Glutamatergic neuron (in vitro differentiated cells): Measurements from ENCODE around the gene UNK. TPM values are rescaled to one million over a fixed set of nuclear protein-coding genes. Genes with fewer than 3 reads are reported as not detected.

Experiments used
- DNase-seq: peaks from one replicate; pipeline ENCODE4 v3.0.0; 2022
- H3K27ac Mint-ChIP-seq: one replicate; pipeline ENCODE4 v1.8.0; 2020; ENCODE audit warnings: mild to moderate bottlenecking, mixed read lengths, inconsistent platforms; ENCODE audit not compliant: unreplicated experiment
- H3K27me3 Mint-ChIP-seq: one replicate; pipeline ENCODE4 v1.8.0; 2020; ENCODE audit warnings: mild to moderate bottlenecking, moderate library complexity, mixed read lengths, inconsistent platforms; ENCODE audit not compliant: unreplicated experiment
- H3K36me3 Mint-ChIP-seq: one replicate; pipeline ENCODE4 v1.8.0; 2020; ENCODE audit warnings: mild to moderate bottlenecking, mixed read lengths, inconsistent platforms; ENCODE audit not compliant: unreplicated experiment
- H3K4me1 Mint-ChIP-seq: one replicate; pipeline ENCODE4 v1.8.0; 2020; ENCODE audit warnings: mild to moderate bottlenecking, low read depth, mixed read lengths, inconsistent platforms; ENCODE audit not compliant: unreplicated experiment
- H3K4me3 Mint-ChIP-seq: one replicate; pipeline ENCODE4 v1.8.0; 2020; ENCODE audit warnings: mild to moderate bottlenecking, mixed read lengths, inconsistent platforms; ENCODE audit not compliant: unreplicated experiment
- H3K9me3 Mint-ChIP-seq: one replicate; pipeline ENCODE4 v1.8.0; 2020; ENCODE audit warnings: mild to moderate bottlenecking, moderate library complexity, mixed read lengths, inconsistent platforms; ENCODE audit not compliant: unreplicated experiment
- total RNA-seq: library from RNA; stranded (reverse); fragmentation: NEBNext Ultra II Directional; extraction: Animal tissue kit (Norgen Biotek cat#: 25700); gene quantifications from one replicate; pipeline ENCODE4 v1.2.1, GENCODE V29; 2021; ENCODE audit not compliant: unreplicated experiment
- TF ChIP-seq, protein P1 (sequence below): fragments of 200-600 bp; sonication (generic); IDR thresholded peaks from one replicate; pipeline ENCODE4 v1.5.0; 2021; ENCODE audit not compliant: partially characterized antibody, unreplicated experiment

UNK gene
- total RNA-seq, 1 donor from 2014 or later, result 65.5 TPM

DNA sequence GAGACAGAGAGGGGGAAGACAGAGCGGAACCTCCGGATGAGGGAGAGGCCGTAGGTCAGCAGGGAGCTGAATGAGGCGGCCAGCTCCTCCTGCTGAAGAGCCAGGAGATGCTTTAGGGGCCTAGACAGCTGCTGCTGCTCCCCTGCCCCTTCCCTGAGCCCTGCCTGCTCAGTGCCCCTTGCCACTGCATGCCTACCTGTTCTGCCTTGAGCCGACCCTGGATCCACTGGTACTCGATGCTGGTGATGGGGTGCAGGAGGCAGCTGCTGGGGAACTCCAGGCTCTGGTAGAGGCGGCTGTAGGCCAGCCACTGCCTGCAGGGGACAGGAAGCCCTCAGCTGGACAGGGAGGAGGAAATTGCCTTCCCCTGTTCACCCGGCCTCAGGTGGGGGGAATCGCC, 52.0 kb downstream of the UNK start:
- TF ChIP-seq, protein P1, sequence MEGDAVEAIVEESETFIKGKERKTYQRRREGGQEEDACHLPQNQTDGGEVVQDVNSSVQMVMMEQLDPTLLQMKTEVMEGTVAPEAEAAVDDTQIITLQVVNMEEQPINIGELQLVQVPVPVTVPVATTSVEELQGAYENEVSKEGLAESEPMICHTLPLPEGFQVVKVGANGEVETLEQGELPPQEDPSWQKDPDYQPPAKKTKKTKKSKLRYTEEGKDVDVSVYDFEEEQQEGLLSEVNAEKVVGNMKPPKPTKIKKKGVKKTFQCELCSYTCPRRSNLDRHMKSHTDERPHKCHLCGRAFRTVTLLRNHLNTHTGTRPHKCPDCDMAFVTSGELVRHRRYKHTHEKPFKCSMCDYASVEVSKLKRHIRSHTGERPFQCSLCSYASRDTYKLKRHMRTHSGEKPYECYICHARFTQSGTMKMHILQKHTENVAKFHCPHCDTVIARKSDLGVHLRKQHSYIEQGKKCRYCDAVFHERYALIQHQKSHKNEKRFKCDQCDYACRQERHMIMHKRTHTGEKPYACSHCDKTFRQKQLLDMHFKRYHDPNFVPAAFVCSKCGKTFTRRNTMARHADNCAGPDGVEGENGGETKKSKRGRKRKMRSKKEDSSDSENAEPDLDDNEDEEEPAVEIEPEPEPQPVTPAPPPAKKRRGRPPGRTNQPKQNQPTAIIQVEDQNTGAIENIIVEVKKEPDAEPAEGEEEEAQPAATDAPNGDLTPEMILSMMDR, result no peak
- peaks cover 8% of the 10 kb centered on the region for H3K9me3 Mint-ChIP-seq
- H3K4me1 Mint-ChIP-seq, result peaks cover 8% of the 10 kb centered on the region
- DNase-seq, result no peak
- H3K27ac Mint-ChIP-seq, result no peak overlapping the region
- H3K27me3 Mint-ChIP-seq, result peaks cover 3% of the 10 kb centered on the region
- no peaks in the 10 kb centered on the region for H3K36me3 Mint-ChIP-seq
- H3K4me3 Mint-ChIP-seq, result no peak overlapping the region

DNA sequence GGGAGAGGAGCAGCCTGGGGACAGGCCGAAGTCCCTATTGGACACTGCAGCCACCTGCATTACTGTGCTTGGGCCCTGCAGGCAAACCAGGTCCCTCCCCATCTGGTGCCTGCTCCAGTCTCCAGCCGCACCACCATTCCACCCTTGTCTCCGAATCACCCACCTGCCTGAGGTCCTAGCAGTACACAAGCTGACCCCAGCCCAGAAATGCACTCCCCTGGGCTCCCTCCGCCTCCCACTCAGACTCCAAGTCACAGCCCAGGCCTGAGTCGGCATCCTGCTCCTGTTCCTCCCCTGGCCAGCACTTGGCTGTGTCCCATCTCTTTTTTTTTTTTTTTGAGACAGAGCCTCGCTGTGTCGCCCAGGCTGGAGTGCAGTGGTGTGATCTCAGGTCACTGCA, 53.3 kb downstream of the UNK start:
- TF ChIP-seq, protein P1, result no peak
- peaks cover 7% of the 10 kb centered on the region for H3K9me3 Mint-ChIP-seq
- no peak overlapping the region for H3K27ac Mint-ChIP-seq
- H3K36me3 Mint-ChIP-seq, result no peaks in the 10 kb centered on the region
- peaks cover 5% of the 10 kb centered on the region for H3K4me1 Mint-ChIP-seq
- H3K4me3 Mint-ChIP-seq, result no peak overlapping the region
- H3K27me3 Mint-ChIP-seq, result peaks cover 3% of the 10 kb centered on the region
- DNase-seq, result no peak

DNA sequence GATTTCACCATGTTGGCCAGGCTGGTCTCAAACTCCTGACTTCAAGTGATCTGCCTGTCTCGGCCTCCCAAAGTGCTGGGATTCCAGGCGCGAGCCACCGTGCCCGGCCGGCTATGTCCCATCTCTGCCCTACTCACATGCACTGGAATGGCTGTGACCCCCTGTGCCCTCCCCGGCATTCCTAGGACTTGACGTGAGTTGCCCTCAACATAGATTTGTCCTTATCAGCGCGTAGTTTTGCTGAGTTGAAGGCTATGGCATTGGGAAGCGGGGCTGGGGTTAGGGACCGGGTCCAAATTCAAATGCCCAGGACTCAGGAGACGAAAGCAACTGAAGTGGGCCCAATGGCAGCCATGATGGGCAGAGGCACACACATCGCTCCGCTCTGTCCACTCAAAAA, 53.8 kb downstream of the UNK start:
- no peak for DNase-seq
- Mint-ChIP-seq H3K36me3 (no peaks in the 10 kb centered on the region), H3K4me1 (peaks cover 5% of the 10 kb centered on the region), H3K4me3 (no peak overlapping the region), H3K27me3 (peaks cover 2% of the 10 kb centered on the region), H3K9me3 (peaks cover 3% of the 10 kb centered on the region), H3K27ac (no peak overlapping the region)
- TF ChIP-seq, protein P1, result no peak

DNA sequence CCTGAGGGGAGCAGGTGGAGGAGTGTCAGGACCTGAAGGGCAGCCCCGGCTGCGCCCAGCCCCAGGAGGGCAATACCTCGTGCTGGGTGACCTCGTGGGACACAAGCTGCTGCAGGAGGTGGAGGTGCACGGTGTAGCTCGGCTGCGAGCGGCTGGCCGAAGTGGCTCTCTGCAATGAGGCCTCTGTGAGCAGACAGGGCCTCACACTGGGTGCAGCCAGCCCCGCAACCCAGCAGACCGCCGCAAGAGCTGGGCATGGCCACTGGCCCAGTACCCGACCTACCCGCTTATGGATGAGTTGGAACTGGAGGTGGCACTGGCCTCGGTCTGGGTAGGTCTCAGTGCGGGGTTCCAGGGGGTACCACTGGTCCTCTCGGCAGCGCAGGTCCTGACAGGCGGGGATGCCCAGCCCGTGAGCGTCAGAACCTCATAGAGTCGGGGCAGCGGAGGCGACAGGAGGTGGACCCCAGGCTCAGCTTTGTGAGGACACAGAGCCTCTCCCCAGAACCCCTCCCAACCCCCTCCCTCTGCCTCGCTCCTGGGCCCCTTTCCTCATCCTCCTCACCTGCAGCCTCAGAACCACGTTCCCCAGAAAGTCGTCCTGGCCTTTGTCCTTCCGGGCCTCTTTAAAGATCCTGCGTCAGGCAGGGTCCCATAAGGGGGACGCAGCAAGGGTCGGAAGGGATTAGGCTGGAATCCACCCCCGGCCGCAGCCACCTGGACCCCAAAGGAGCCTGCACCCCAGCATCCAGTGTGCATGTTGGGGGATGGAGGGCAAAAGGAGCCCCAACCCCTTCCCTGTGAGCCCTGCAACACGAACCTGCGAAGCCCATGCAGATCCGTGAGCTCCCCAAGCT, 55.6 kb downstream of the UNK start:
- Mint-ChIP-seq H3K4me1 (peaks cover 2% of the 10 kb centered on the region), H3K9me3 (peaks cover 2% of the 10 kb centered on the region), H3K27ac (no peak overlapping the region), H3K36me3 (no peaks in the 10 kb centered on the region), H3K4me3 (no peak overlapping the region), H3K27me3 (peaks cover 2% of the 10 kb centered on the region)
- peak; percentile 10 for DNase-seq
- TF ChIP-seq, protein P1, result no peak

DNA sequence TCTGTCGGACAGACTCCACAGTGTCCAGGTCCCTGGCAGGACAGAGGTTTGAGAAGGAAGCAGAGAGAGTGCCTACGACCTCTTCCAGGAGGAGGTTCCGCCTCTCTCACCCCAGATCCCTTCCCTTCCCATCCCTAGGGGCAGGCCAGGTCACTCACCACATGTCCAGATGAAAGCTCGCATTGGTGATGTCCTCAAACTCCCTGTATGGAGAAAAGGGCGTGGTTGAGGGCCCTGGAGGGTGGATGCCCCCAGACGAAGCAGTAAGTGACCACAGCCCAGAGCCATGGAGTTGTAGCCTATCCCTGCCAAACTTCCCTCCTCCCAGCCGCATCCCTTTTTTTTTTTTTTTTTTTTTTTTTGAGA, 56.2 kb downstream of the UNK start:
- H3K4me1 Mint-ChIP-seq, result peaks cover 6% of the 10 kb centered on the region
- TF ChIP-seq, protein P1, result no peak
- no peak overlapping the region for H3K27ac Mint-ChIP-seq
- H3K27me3 Mint-ChIP-seq, result peaks cover 2% of the 10 kb centered on the region
- H3K36me3 Mint-ChIP-seq, result no peaks in the 10 kb centered on the region
- peak; percentile 12 for DNase-seq
- no peak overlapping the region for H3K4me3 Mint-ChIP-seq
- peaks cover 2% of the 10 kb centered on the region for H3K9me3 Mint-ChIP-seq
